Astrocyte of the spinal cord (primary cell): Measurements from ENCODE around the gene NRXN3.

ENCODE experiments used
- DNase-seq: peaks from one replicate; pipeline ENCODE4 v3.0.0; 2011; ENCODE audit warnings: low read depth, low spot score
- H3K4me3 ChIP-seq: 2 replicates; pipeline ENCODE4 v1.5.1; 2011; ENCODE audit warnings: low read depth, mild to moderate bottlenecking, low read length, moderate library complexity
- in situ Hi-C: cut with HindIII; loops from 2 replicates; pipeline ENCODE4 v1.10.0; 2017; ENCODE audit warnings: low sequenced_read_pairs
- TF ChIP-seq, protein P1 (sequence below): IDR thresholded peaks from 2 replicates; pipeline ENCODE4 v1.5.1; 2012; ENCODE audit warnings: low read depth, mild to moderate bottlenecking, low read length, inconsistent platforms

Gene NRXN3

DNA sequence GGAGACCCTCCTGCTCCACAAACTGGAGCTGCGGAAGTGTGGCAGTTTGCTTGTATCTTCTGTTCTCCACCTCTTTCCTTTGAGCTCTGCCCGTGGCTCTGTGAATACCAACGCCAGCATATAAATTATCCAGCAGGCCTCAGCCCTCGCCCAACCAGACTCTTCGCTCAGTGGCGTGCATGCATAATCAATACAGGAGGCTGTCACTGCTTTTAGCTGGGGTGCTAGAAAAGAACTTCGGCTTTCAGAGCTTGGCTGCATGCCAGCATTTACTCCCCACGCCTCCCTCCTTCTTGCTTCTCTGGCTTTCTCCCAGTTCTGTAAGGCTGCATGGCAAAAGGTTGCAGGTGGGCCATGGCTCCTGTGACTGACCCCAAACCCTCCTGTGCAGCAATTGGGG lies 26.9 kb downstream of the NRXN3 start:
- TF ChIP-seq, protein P1, sequence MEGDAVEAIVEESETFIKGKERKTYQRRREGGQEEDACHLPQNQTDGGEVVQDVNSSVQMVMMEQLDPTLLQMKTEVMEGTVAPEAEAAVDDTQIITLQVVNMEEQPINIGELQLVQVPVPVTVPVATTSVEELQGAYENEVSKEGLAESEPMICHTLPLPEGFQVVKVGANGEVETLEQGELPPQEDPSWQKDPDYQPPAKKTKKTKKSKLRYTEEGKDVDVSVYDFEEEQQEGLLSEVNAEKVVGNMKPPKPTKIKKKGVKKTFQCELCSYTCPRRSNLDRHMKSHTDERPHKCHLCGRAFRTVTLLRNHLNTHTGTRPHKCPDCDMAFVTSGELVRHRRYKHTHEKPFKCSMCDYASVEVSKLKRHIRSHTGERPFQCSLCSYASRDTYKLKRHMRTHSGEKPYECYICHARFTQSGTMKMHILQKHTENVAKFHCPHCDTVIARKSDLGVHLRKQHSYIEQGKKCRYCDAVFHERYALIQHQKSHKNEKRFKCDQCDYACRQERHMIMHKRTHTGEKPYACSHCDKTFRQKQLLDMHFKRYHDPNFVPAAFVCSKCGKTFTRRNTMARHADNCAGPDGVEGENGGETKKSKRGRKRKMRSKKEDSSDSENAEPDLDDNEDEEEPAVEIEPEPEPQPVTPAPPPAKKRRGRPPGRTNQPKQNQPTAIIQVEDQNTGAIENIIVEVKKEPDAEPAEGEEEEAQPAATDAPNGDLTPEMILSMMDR = no peak
- no peak for DNase-seq
- in situ Hi-C loops = no loop called here
- H3K4me3 ChIP-seq = no peak overlapping the region

GRCh38 chr14:78202163-78202562 lies 32.0 kb downstream of the NRXN3 start:
- TF ChIP-seq, protein P1 = no peak
- in situ Hi-C loops = no loop called here
- DNase-seq = no peak
- no peak overlapping the region for H3K4me3 ChIP-seq

DNA sequence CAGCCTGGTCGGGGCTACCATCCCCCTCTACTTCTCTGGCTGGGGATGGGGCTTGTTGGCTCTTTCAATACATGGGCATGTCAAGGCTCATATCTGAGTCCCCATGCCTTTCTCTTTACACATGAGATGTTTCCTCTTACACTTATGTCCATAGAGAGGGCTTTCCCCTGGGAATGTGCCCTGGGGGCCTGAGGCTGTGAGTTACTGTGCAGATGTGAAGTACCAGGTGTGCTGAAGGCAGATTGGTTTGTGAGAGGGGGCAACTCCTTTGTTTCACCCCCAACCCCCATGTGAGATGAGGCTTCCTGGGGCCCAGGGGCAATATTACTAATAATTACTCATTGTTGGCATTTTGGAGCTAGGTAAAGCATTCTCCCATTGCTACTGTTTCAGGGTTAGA lies 32.8 kb downstream of the NRXN3 start:
- no peak overlapping the region for H3K4me3 ChIP-seq
- DNase-seq = no peak
- TF ChIP-seq, protein P1 = no peak
- in situ Hi-C loops = no loop called here

- TF ChIP-seq, protein P1 = no peak
- no peak overlapping the region for H3K4me3 ChIP-seq
- no peak for DNase-seq
- in situ Hi-C loops = no loop called here
Observed at GRCh38 chr14:78207414-78207813, 37.2 kb downstream of the NRXN3 start.

GRCh38 chr14:78220273-78220672 lies 50.1 kb downstream of the NRXN3 start:
- no peak overlapping the region for H3K4me3 ChIP-seq
- no peak for DNase-seq
- TF ChIP-seq, protein P1 = no peak
- in situ Hi-C loops = no loop called here

GRCh38 chr14:78222746-78223145 lies 52.6 kb downstream of the NRXN3 start:
- DNase-seq = no peak
- TF ChIP-seq, protein P1 = no peak
- no peak overlapping the region for H3K4me3 ChIP-seq
- in situ Hi-C loops = no loop called here
